Smooth muscle cell (in vitro differentiated cells): ENCODE measurements around the gene C17orf107. TPM values are rescaled to one million over a fixed set of nuclear protein-coding genes. Genes with fewer than 3 reads are reported as not detected.
A peak's percentile ranks its signal among the peaks of the same experiment; 100 is the strongest.

Experiments used
- DNase-seq: peaks from one replicate; lab custom pipeline; 2025; ENCODE audit not compliant: unreplicated experiment; lab: John Stamatoyannopoulos, UW
- H2AFZ ChIP-seq: fragments of 200-600 bp; sonication (generic); 2 replicates; pipeline ENCODE4 v1.6.0; 2016; ENCODE audit warnings: antibody characterized with exemption, low read depth, mild to moderate bottlenecking
- H3F3A ChIP-seq: fragments of 200-600 bp; sonication (generic); 2 replicates; pipeline ENCODE4 v1.6.0; 2017; ENCODE audit warnings: antibody characterized with exemption, low read depth
- H3K27ac ChIP-seq: fragments of 200-600 bp; sonication (generic); 2 replicates; pipeline ENCODE4 v1.5.1; 2016; ENCODE audit warnings: low read depth, mild to moderate bottlenecking
- H3K27me3 ChIP-seq: fragments of 200-600 bp; sonication (generic); 2 replicates; pipeline ENCODE4 v1.6.1; 2016; ENCODE audit warnings: low read depth, mild to moderate bottlenecking
- H3K36me3 ChIP-seq: fragments of 200-600 bp; sonication (generic); 2 replicates; pipeline ENCODE4 v1.5.1; 2016; ENCODE audit warnings: low read depth
- H3K4me1 ChIP-seq: fragments of 200-600 bp; sonication (generic); 2 replicates; pipeline ENCODE4 v1.5.1; 2016; ENCODE audit warnings: low read depth
- H3K4me2 ChIP-seq: fragments of 200-600 bp; sonication (generic); 2 replicates; pipeline ENCODE4 v1.6.0; 2016; ENCODE audit warnings: mild to moderate bottlenecking
- H3K4me3 ChIP-seq: fragments of 200-600 bp; sonication (generic); 2 replicates; pipeline ENCODE4 v1.5.1; 2016; ENCODE audit warnings: mild to moderate bottlenecking
- H3K79me2 ChIP-seq: fragments of 200-600 bp; sonication (generic); 2 replicates; pipeline ENCODE4 v1.6.0; 2016; ENCODE audit warnings: low read depth, mild to moderate bottlenecking
- H3K9ac ChIP-seq: fragments of 200-600 bp; sonication (generic); 2 replicates; pipeline ENCODE4 v1.6.0; 2016; ENCODE audit warnings: low read depth
- H3K9me3 ChIP-seq: fragments of 200-600 bp; sonication (generic); replicated peaks from 2 replicates; pipeline ENCODE4 v1.5.1; 2016; ENCODE audit warnings: low read depth
- H4K20me1 ChIP-seq: fragments of 200-600 bp; sonication (generic); 2 replicates; pipeline ENCODE4 v1.6.0; 2016; ENCODE audit warnings: low read depth
- WGBS: methylation state at CpG from one replicate; pipeline ENCODE4 v1.1.7; 2016; ENCODE audit warnings: low lambda C conversion rate; 5-methylcytosine and 5-hydroxymethylcytosine counted together
- polyA plus RNA-seq: library from polyadenylated mRNA; unstranded; fragments of >200 nt; fragmentation: Nextera tagmentation; extraction: Ambion mirVana; gene quantifications from 2 replicates; pipeline ENCODE4 v1.2.1, GENCODE V29; 2016
- total RNA-seq: library from RNA; depleted of rRNA; stranded (reverse); fragments of >200 nt; gene quantifications from 2 replicates; pipeline ENCODE4 v1.2.3, GENCODE V29; 2014
- TF ChIP-seq, protein P1 (sequence below): fragments of 200-600 bp; sonication (generic); IDR thresholded peaks from 2 replicates; pipeline ENCODE4 v1.5.1; 2017; ENCODE audit warnings: borderline replicate concordance, mild to moderate bottlenecking, antibody characterized with exemption; ENCODE audit not compliant: insufficient read depth, poor library complexity, severe bottlenecking

Gene C17orf107
- total and polyA plus RNA-seq, 2 experiments from 2014 or later, result 5.0 to 10.7 TPM

GRCh38 chr17:4948931-4949320 lies 49.6 kb downstream of the C17orf107 start:
- no peaks in the 10 kb centered on the region for H3K9me3 ChIP-seq
- TF ChIP-seq, protein P1, sequence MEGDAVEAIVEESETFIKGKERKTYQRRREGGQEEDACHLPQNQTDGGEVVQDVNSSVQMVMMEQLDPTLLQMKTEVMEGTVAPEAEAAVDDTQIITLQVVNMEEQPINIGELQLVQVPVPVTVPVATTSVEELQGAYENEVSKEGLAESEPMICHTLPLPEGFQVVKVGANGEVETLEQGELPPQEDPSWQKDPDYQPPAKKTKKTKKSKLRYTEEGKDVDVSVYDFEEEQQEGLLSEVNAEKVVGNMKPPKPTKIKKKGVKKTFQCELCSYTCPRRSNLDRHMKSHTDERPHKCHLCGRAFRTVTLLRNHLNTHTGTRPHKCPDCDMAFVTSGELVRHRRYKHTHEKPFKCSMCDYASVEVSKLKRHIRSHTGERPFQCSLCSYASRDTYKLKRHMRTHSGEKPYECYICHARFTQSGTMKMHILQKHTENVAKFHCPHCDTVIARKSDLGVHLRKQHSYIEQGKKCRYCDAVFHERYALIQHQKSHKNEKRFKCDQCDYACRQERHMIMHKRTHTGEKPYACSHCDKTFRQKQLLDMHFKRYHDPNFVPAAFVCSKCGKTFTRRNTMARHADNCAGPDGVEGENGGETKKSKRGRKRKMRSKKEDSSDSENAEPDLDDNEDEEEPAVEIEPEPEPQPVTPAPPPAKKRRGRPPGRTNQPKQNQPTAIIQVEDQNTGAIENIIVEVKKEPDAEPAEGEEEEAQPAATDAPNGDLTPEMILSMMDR, result no peak
- peaks cover 39% of the 10 kb centered on the region for H3K79me2 ChIP-seq
- H3K27ac ChIP-seq, result peak overlapping the region; percentile 96
- peaks cover 30% of the 10 kb centered on the region for H3F3A ChIP-seq
- H3K4me2 ChIP-seq, result peak overlapping the region; percentile 90
- no peaks in the 10 kb centered on the region for H3K27me3 ChIP-seq
- peaks cover 37% of the 10 kb centered on the region for H4K20me1 ChIP-seq
- H3K36me3 ChIP-seq, result no peaks in the 10 kb centered on the region
- H3K9ac ChIP-seq, result peak overlapping the region; percentile 86
- peak overlapping the region; percentile 96 for H3K4me3 ChIP-seq
- peak overlapping the region; percentile 18 for H2AFZ ChIP-seq
- peak; percentile 87 for DNase-seq
- peaks cover 29% of the 10 kb centered on the region for H3K4me1 ChIP-seq
- WGBS, result under 1% methylated on average over 23 of the region's 40 CpGs

GRCh38 chr17:4949321-4950074 lies 50.2 kb downstream of the C17orf107 start:
- H3K27me3 ChIP-seq, result no peaks in the 10 kb centered on the region
- TF ChIP-seq, protein P1, result no peak
- H3K4me2 ChIP-seq, result peak overlapping the region; percentile 90
- H3K9ac ChIP-seq, result peak overlapping the region; percentile 86
- DNase-seq, result peak; percentile 83
- peaks cover 32% of the 10 kb centered on the region for H4K20me1 ChIP-seq
- H3K9me3 ChIP-seq, result no peaks in the 10 kb centered on the region
- no peaks in the 10 kb centered on the region for H3K36me3 ChIP-seq
- 0% methylated on average over 13 of the region's 75 CpGs for WGBS
- H3K27ac ChIP-seq, result peak overlapping the region; percentile 96
- H3K4me1 ChIP-seq, result peaks cover 29% of the 10 kb centered on the region
- H3K79me2 ChIP-seq, result peaks cover 35% of the 10 kb centered on the region
- H3K4me3 ChIP-seq, result peak overlapping the region; percentile 96
- peaks cover 26% of the 10 kb centered on the region for H3F3A ChIP-seq
- peak overlapping the region; percentile 18 for H2AFZ ChIP-seq

DNA sequence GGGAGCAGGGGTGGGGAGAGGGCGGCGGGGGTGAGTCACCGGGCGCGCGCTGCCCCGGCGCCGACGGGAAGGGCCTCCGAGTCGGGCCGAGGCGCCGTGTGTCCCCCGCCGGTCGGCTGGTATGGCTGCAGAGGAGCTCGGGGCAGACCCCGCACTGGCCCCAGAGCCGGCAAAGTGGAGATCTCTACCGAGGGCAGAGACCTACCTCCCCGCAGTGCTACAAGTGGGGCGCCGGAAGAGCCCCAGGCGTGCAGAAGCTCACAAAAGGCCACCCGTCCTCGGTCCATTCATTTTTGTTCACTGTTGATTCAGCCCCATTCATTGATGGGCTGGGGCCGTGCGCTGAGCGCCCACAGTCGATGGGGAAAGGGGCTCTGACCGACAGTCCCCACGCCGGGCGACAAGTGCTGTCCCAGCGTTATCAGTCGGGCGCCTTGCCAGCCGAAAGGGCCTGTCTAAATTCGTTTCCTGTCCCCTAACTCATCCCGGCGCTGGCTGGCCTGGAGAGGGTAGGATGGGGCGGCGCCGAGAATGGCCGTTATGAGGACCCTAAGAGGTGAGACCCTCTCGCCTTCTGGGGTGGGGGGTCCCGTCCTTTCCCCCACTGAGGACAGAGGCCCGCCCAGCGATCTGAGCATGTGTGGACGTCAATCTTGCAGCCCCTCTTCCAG lies 50.9 kb downstream of the C17orf107 start:
- Histone ChIP-seq H4K20me1 (peaks cover 25% of the 10 kb centered on the region), H3K36me3 (no peaks in the 10 kb centered on the region), H3K9me3 (no peaks in the 10 kb centered on the region), H3K9ac (peak overlapping the region; percentile 72), H3K27me3 (no peaks in the 10 kb centered on the region), H3K4me3 (peak overlapping the region; percentile 96), H3F3A (peaks cover 22% of the 10 kb centered on the region), H3K79me2 (peaks cover 28% of the 10 kb centered on the region), H3K4me2 (peak overlapping the region; percentile 90), H3K27ac (peak overlapping the region; percentile 96), H3K4me1 (peaks cover 29% of the 10 kb centered on the region), H2AFZ (peak overlapping the region; percentile 74)
- WGBS, result 3% methylated on average over 33 of the region's 52 CpGs
- TF ChIP-seq, protein P1, result no peak
- DNase-seq, result no peak
